WTC11 (cell line): Measurements from ENCODE around the gene CCZ1. TPM values are rescaled to one million over a fixed set of nuclear protein-coding genes. Genes with fewer than 3 reads are reported as not detected.

ENCODE experiments used
- ATAC-seq: fragments of 200-7000 bp; cut with Tn5 transposase; 2 replicates; pipeline ENCODE4 v1.10.0; 2021; ENCODE audit warnings: mild to moderate bottlenecking, moderate library complexity
- CTCF ChIA-PET: fragments of 300-600 bp; sonication (Branson Sonifier 250); formaldehyde crosslinking; loops from one replicate; lab custom pipeline; 2021; ENCODE audit warnings: antibody characterized with exemption; lab: Charles Lee
- POLR2A ChIA-PET: fragments of 350-600 bp; sonication (Branson Sonifier 250); formaldehyde crosslinking; loops from one replicate; lab custom pipeline; 2021; ENCODE audit warnings: antibody characterized with exemption; lab: Charles Lee
- DNase-seq: peaks from one replicate; pipeline ENCODE4 v3.0.0; 2021; ENCODE audit warnings: low spot score
- H3K27ac Mint-ChIP-seq: 2 replicates; pipeline ENCODE4 v1.8.0; 2021; ENCODE audit warnings: mixed read lengths
- H3K27me3 Mint-ChIP-seq: 2 replicates; pipeline ENCODE4 v1.8.0; 2021; ENCODE audit warnings: low read depth, mild to moderate bottlenecking, moderate library complexity, mixed read lengths
- H3K36me3 Mint-ChIP-seq: 2 replicates; pipeline ENCODE4 v1.8.0; 2021; ENCODE audit warnings: mixed read lengths
- H3K4me1 Mint-ChIP-seq: 2 replicates; pipeline ENCODE4 v1.8.0; 2022; ENCODE audit warnings: mixed read lengths
- H3K4me3 Mint-ChIP-seq: 2 replicates; pipeline ENCODE4 v1.8.0; 2021; ENCODE audit warnings: mild to moderate bottlenecking, moderate library complexity, mixed read lengths
- H3K9me3 Mint-ChIP-seq: 2 replicates; pipeline ENCODE4 v1.8.0; 2021; ENCODE audit warnings: mixed read lengths
- ATF1 ChIP-seq: sonication (generic); formaldehyde crosslinking; IDR thresholded peaks from 2 replicates; pipeline ENCODE4 v1.8.1; 2023; ENCODE audit warnings: mild to moderate bottlenecking, moderate library complexity, missing genetic modification reagents
- CBFB ChIP-seq: sonication (generic); formaldehyde crosslinking; IDR thresholded peaks from 2 replicates; pipeline ENCODE4 v1.8.1; 2022; ENCODE audit warnings: mild to moderate bottlenecking, low read depth, missing genetic modification reagents
- CREB1 ChIP-seq: sonication (generic); formaldehyde crosslinking; IDR thresholded peaks from 2 replicates; pipeline ENCODE4 v1.8.0; 2023; ENCODE audit warnings: mild to moderate bottlenecking, missing genetic modification reagents
- FOXK1 ChIP-seq: sonication (generic); formaldehyde crosslinking; IDR thresholded peaks from 2 replicates; pipeline ENCODE4 v1.8.0; 2022; ENCODE audit warnings: mild to moderate bottlenecking, moderate library complexity, missing genetic modification reagents
- HMGA2 ChIP-seq: fragments of 250-450 bp; sonication (Bioruptor Pico); IDR thresholded peaks from 2 replicates; pipeline ENCODE4 v1.4.0; 2021; ENCODE audit warnings: mild to moderate bottlenecking, moderate library complexity
- IRF2 ChIP-seq: sonication (generic); formaldehyde crosslinking; IDR thresholded peaks from 2 replicates; pipeline ENCODE4 v1.8.0; 2022; ENCODE audit warnings: low read depth, missing genetic modification reagents, borderline replicate concordance
- JAZF1 ChIP-seq: fragments of 250-450 bp; sonication (Bioruptor Pico); IDR thresholded peaks from 2 replicates; pipeline ENCODE4 v1.9.0; 2021; ENCODE audit warnings: moderate library complexity, mild to moderate bottlenecking, inconsistent platforms
- NFE2L1 ChIP-seq: sonication (generic); formaldehyde crosslinking; IDR thresholded peaks from 2 replicates; pipeline ENCODE4 v1.8.1; 2023; ENCODE audit warnings: missing genetic modification reagents
- PRRX2 ChIP-seq: fragments of 250-450 bp; sonication (Bioruptor Pico); IDR thresholded peaks from 2 replicates; pipeline ENCODE4 v1.8.0; 2021; ENCODE audit warnings: mild to moderate bottlenecking
- SOX15 ChIP-seq: fragments of 250-450 bp; sonication (Bioruptor Pico); IDR thresholded peaks from 2 replicates; pipeline ENCODE4 v1.9.0; 2021; ENCODE audit warnings: mild to moderate bottlenecking
- TEAD1 ChIP-seq: sonication (generic); formaldehyde crosslinking; IDR thresholded peaks from 2 replicates; pipeline ENCODE4 v1.8.0; 2022; ENCODE audit warnings: mild to moderate bottlenecking, missing genetic modification reagents
- ZNF396 ChIP-seq: fragments of 250-450 bp; sonication (Bioruptor Pico); IDR thresholded peaks from 2 replicates; pipeline ENCODE4 v1.8.0; 2021; ENCODE audit warnings: mild to moderate bottlenecking, moderate library complexity, borderline replicate concordance
- total RNA-seq: library from RNA; stranded (reverse); gene quantifications from 3 replicates; pipeline ENCODE4 v1.2.3, GENCODE V29; 2021
- TF ChIP-seq, protein P1 (sequence below): sonication (generic); formaldehyde crosslinking; IDR thresholded peaks from 2 replicates; pipeline ENCODE4 v1.8.1; 2022; ENCODE audit warnings: mild to moderate bottlenecking, moderate library complexity, missing genetic modification reagents
- TF ChIP-seq, protein P2 (sequence below): sonication (generic); formaldehyde crosslinking; IDR thresholded peaks from 2 replicates; pipeline ENCODE4 v1.8.1; 2022; ENCODE audit warnings: mild to moderate bottlenecking, missing genetic modification reagents, moderate library complexity, borderline replicate concordance
- TF ChIP-seq, protein P3 (sequence below): sonication (generic); formaldehyde crosslinking; IDR thresholded peaks from 2 replicates; pipeline ENCODE4 v1.8.0; 2023; ENCODE audit warnings: mild to moderate bottlenecking, missing genetic modification reagents
- TF ChIP-seq, protein P4 (sequence below): sonication (generic); formaldehyde crosslinking; IDR thresholded peaks from 2 replicates; pipeline ENCODE4 v1.8.0; 2022; ENCODE audit warnings: missing genetic modification reagents

CCZ1 gene
- total RNA-seq, 1 experiment from 2014 or later: 124 TPM

DNA sequence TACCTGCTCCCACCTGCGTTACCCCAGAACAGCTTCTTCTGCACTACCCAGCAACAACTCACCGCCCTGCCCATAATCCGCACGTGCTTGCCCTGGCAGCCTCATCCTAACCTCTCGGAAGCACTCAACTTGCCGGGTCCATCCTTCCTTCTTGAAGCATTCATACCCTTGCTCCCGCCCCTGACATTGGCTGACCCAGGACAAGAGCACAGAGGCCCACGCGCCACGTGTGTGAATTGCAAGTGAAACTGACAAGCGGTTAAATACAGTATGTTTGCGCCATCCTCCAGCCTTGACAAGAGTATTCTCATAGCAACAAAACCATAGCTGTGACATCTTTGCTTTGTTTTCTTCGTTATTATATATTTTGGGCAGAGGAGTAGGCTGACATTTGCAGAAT lies 28.8 kb upstream of the CCZ1 start:
- H3K36me3 Mint-ChIP-seq: no peaks in the 10 kb centered on the region
- no peak for TF ChIP-seq TEAD1 (CRISPR knock-in tag)
- TF ChIP-seq FOXK1 (CRISPR knock-in tag): no peak
- TF ChIP-seq, all 79 proteins: peak for 0

DNA sequence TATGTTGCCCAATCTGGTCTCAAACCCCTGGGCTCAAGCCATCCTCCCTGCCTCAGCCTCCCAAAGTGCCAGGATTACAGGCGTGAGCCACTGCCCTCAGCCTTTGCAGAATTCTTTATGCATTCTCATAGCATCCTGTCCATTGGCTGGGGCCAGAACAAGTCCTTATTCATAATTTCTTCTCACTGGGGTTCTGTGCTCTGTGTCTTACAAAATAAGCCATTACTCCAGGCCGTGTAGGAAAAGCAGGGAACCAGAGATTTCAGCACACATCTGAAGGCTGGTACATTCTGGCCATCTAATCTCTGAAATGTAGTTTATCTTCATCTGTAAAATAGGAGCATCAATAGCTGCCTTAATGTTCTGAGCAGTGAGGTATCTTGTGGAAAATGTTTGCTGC lies 28.2 kb upstream of the CCZ1 start:
- no peak for TF ChIP-seq PRRX2 (CRISPR knock-in tag)
- no peak for TF ChIP-seq ZNF396 (CRISPR knock-in tag)
- TF ChIP-seq CREB1 (CRISPR knock-in tag): no peak
- no peak for TF ChIP-seq NFE2L1 (CRISPR knock-in tag)
- TF ChIP-seq, protein P1, sequence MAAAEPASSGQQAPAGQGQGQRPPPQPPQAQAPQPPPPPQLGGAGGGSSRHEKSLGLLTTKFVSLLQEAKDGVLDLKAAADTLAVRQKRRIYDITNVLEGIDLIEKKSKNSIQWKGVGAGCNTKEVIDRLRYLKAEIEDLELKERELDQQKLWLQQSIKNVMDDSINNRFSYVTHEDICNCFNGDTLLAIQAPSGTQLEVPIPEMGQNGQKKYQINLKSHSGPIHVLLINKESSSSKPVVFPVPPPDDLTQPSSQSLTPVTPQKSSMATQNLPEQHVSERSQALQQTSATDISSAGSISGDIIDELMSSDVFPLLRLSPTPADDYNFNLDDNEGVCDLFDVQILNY (CRISPR knock-in tag): no peak
- TF ChIP-seq, protein P2, sequence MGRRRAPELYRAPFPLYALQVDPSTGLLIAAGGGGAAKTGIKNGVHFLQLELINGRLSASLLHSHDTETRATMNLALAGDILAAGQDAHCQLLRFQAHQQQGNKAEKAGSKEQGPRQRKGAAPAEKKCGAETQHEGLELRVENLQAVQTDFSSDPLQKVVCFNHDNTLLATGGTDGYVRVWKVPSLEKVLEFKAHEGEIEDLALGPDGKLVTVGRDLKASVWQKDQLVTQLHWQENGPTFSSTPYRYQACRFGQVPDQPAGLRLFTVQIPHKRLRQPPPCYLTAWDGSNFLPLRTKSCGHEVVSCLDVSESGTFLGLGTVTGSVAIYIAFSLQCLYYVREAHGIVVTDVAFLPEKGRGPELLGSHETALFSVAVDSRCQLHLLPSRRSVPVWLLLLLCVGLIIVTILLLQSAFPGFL (CRISPR knock-in tag): no peak
- no peak for TF ChIP-seq IRF2 (CRISPR knock-in tag)
- no peak for TF ChIP-seq HMGA2 (CRISPR knock-in tag)
- TF ChIP-seq SOX15 (CRISPR knock-in tag): no peak
- no peak for TF ChIP-seq ATF1 (CRISPR knock-in tag)
- no peak for TF ChIP-seq CBFB (CRISPR knock-in tag)
- no peak for TF ChIP-seq JAZF1 (CRISPR knock-in tag)
- TF ChIP-seq, protein P3, sequence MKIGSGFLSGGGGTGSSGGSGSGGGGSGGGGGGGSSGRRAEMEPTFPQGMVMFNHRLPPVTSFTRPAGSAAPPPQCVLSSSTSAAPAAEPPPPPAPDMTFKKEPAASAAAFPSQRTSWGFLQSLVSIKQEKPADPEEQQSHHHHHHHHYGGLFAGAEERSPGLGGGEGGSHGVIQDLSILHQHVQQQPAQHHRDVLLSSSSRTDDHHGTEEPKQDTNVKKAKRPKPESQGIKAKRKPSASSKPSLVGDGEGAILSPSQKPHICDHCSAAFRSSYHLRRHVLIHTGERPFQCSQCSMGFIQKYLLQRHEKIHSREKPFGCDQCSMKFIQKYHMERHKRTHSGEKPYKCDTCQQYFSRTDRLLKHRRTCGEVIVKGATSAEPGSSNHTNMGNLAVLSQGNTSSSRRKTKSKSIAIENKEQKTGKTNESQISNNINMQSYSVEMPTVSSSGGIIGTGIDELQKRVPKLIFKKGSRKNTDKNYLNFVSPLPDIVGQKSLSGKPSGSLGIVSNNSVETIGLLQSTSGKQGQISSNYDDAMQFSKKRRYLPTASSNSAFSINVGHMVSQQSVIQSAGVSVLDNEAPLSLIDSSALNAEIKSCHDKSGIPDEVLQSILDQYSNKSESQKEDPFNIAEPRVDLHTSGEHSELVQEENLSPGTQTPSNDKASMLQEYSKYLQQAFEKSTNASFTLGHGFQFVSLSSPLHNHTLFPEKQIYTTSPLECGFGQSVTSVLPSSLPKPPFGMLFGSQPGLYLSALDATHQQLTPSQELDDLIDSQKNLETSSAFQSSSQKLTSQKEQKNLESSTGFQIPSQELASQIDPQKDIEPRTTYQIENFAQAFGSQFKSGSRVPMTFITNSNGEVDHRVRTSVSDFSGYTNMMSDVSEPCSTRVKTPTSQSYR (CRISPR knock-in tag): no peak
- TF ChIP-seq, protein P4, sequence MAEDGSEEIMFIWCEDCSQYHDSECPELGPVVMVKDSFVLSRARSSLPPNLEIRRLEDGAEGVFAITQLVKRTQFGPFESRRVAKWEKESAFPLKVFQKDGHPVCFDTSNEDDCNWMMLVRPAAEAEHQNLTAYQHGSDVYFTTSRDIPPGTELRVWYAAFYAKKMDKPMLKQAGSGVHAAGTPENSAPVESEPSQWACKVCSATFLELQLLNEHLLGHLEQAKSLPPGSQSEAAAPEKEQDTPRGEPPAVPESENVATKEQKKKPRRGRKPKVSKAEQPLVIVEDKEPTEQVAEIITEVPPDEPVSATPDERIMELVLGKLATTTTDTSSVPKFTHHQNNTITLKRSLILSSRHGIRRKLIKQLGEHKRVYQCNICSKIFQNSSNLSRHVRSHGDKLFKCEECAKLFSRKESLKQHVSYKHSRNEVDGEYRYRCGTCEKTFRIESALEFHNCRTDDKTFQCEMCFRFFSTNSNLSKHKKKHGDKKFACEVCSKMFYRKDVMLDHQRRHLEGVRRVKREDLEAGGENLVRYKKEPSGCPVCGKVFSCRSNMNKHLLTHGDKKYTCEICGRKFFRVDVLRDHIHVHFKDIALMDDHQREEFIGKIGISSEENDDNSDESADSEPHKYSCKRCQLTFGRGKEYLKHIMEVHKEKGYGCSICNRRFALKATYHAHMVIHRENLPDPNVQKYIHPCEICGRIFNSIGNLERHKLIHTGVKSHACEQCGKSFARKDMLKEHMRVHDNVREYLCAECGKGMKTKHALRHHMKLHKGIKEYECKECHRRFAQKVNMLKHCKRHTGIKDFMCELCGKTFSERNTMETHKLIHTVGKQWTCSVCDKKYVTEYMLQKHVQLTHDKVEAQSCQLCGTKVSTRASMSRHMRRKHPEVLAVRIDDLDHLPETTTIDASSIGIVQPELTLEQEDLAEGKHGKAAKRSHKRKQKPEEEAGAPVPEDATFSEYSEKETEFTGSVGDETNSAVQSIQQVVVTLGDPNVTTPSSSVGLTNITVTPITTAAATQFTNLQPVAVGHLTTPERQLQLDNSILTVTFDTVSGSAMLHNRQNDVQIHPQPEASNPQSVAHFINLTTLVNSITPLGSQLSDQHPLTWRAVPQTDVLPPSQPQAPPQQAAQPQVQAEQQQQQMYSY (CRISPR knock-in tag): no peak
- POLR2A ChIA-PET: no interaction called here

More for the DNA sequence above, 28.8 kb upstream of the CCZ1 start:
- peaks cover 14% of the 10 kb centered on the region for H3K9me3 Mint-ChIP-seq
- H3K4me3 Mint-ChIP-seq: no peak overlapping the region
- ChIA-PET POLR2A (no interaction called here), CTCF (no interaction called here)
- H3K4me1 Mint-ChIP-seq: peaks cover 10% of the 10 kb centered on the region
- ATAC-seq: no peak
- H3K27ac Mint-ChIP-seq: no peak overlapping the region
- no peaks in the 10 kb centered on the region for H3K27me3 Mint-ChIP-seq
- no peak for DNase-seq

More for the DNA sequence above, 28.2 kb upstream of the CCZ1 start:
- no peak for DNase-seq
- peaks cover 4% of the 10 kb centered on the region for H3K4me1 Mint-ChIP-seq
- no peak overlapping the region for H3K27ac Mint-ChIP-seq
- H3K36me3 Mint-ChIP-seq: no peaks in the 10 kb centered on the region
- no peak overlapping the region for H3K4me3 Mint-ChIP-seq
- H3K27me3 Mint-ChIP-seq: no peaks in the 10 kb centered on the region
- CTCF ChIA-PET: no interaction called here
- no peak for ATAC-seq
- H3K9me3 Mint-ChIP-seq: peaks cover 14% of the 10 kb centered on the region
